Panc1 (cell line): Measurements from ENCODE around the gene COPZ1. TPM values are rescaled to one million over a fixed set of nuclear protein-coding genes. Genes with fewer than 3 reads are reported as not detected.

Experiments
- ATAC-seq: fragments of 200-7000 bp; cut with Tn5 transposase; 2 replicates; pipeline ENCODE4 v1.9.1; 2020; ENCODE audit warnings: mild to moderate bottlenecking, moderate library complexity
- BruUV-seq: library from RNA; stranded (reverse); fragments of 400-500 nt; replicated peaks from 2 replicates; lab custom pipeline; 2021; lab: Mats Ljungman, UMichigan
- CTCF ChIA-PET: fragments of 300-600 bp; sonication (Branson Sonifier 250); formaldehyde crosslinking; loops from one replicate; lab custom pipeline; 2022; ENCODE audit warnings: antibody characterized with exemption; lab: Charles Lee
- POLR2A ChIA-PET: fragments of 300-600 bp; sonication (Branson Sonifier 250); formaldehyde crosslinking; loops from one replicate; lab custom pipeline; 2022; ENCODE audit warnings: antibody characterized with exemption; lab: Charles Lee
- DNase-seq: peaks from one replicate; pipeline ENCODE4 v3.0.0-alpha.2; 2010; ENCODE audit warnings: low read depth, low spot score
- H3K27ac ChIP-seq: 2 replicates; pipeline ENCODE4 v1.5.1; 2011; ENCODE audit warnings: mild to moderate bottlenecking, low read length, inconsistent platforms
- H3K27me3 ChIP-seq: fragments of 200-500 bp; sonication (Bioruptor generic); 2 replicates; pipeline ENCODE4 v1.6.0; 2014; ENCODE audit warnings: low read length, inconsistent platforms; ENCODE audit not compliant: control insufficient read depth, insufficient read depth
- H3K36me3 ChIP-seq: fragments of 200-500 bp; sonication (Bioruptor generic); 2 replicates; pipeline ENCODE4 v1.5.1; 2014; ENCODE audit warnings: inconsistent platforms, mild to moderate bottlenecking, low read length, moderate library complexity; ENCODE audit not compliant: control insufficient read depth, insufficient read depth
- H3K4me1 ChIP-seq: 2 replicates; pipeline ENCODE4 v1.5.1; 2011; ENCODE audit warnings: inconsistent platforms, mild to moderate bottlenecking, low read length, moderate library complexity; ENCODE audit not compliant: control insufficient read depth, insufficient read depth
- H3K4me3 ChIP-seq, 2 experiments: 2 replicates each; pipeline ENCODE4 v1.5.1; 2011 to 2012; ENCODE audit warnings: low read depth in 2 of 2, low read length in 2 of 2, mild to moderate bottlenecking in 2 of 2, inconsistent platforms in 1 of 2, moderate library complexity in 1 of 2
- H3K9me3 ChIP-seq: fragments of 200-500 bp; sonication (Bioruptor generic); 2 replicates; pipeline ENCODE4 v1.5.1; 2014; ENCODE audit warnings: low read depth, mild to moderate bottlenecking, inconsistent platforms, low read length, moderate library complexity; ENCODE audit not compliant: control insufficient read depth, insufficient read depth
- CTCF ChIP-seq: fragments of 450-650 bp; IDR thresholded peaks from 2 replicates; pipeline ENCODE4 v1.5.1; 2017; ENCODE audit warnings: mild to moderate bottlenecking
- POLR2AphosphoS5 ChIP-seq: IDR thresholded peaks from 2 replicates; pipeline ENCODE4 v1.6.1; 2012; ENCODE audit warnings: mild to moderate bottlenecking, low read depth, low read length, moderate library complexity
- REST ChIP-seq, 2 experiments: IDR thresholded peaks; 2 replicates each; pipeline ENCODE4 v1.6.1; 2011 to 2012; ENCODE audit warnings: low read depth in 2 of 2, control low read depth in 1 of 2, low read length in 1 of 2, mild to moderate bottlenecking in 1 of 2, moderate library complexity in 1 of 2; ENCODE audit not compliant: insufficient read depth in 1 of 2
- SIN3A ChIP-seq: IDR thresholded peaks from 2 replicates; pipeline ENCODE4 v1.6.1; 2012; ENCODE audit warnings: low read depth, mild to moderate bottlenecking, low read length, moderate library complexity, borderline replicate concordance; ENCODE audit not compliant: insufficient read depth
- TCF7L2 ChIP-seq: IDR thresholded peaks from 2 replicates; pipeline ENCODE4 v1.6.1; 2011; ENCODE audit warnings: mild to moderate bottlenecking, low read depth, low read length, inconsistent platforms
- in situ Hi-C: cut with HindIII; loops from 2 replicates; pipeline ENCODE4 v1.10.0; 2016; ENCODE audit warnings: low sequenced_read_pairs, low pct_unique_long_range_greater_than_20kb
- intact Hi-C: fragments of 100-400 bp; cut with micrococcal nuclease; formaldehyde crosslinking; loops from one replicate; pipeline ENCODE4 v1.10.0; 2022; ENCODE audit not compliant: unreplicated experiment
- total RNA-seq: library from RNA; stranded (reverse); gene quantifications from one replicate; pipeline ENCODE4 v1.2.1, GENCODE V29; 2021; ENCODE audit not compliant: unreplicated experiment

The COPZ1 gene
- total RNA-seq, 1 experiment from 2014 or later: 175 TPM

- no TSS peak for BruUV-seq
- intact Hi-C loops: no loop called here
- H3K36me3 ChIP-seq: no peaks in the 10 kb centered on the region; the same call in 1 of the 2 replicates
- in situ Hi-C loops: no loop called here
- no peak overlapping the region for H3K4me3 ChIP-seq
- POLR2A ChIA-PET: no interaction called here
- no peaks in the 10 kb centered on the region for H3K27me3 ChIP-seq
- no peak overlapping the region for H3K27ac ChIP-seq
- peaks cover 31% of the 10 kb centered on the region for H3K4me1 ChIP-seq
- no peaks in the 10 kb centered on the region for H3K9me3 ChIP-seq
- CTCF ChIA-PET: interaction anchor here (0.5 kb wide), 1 partner anchor 29 kb away, joined by 3 read pairs; no protein-coding TSS in a partner anchor
- no peak for ATAC-seq
- DNase-seq: no peak
- TF ChIP-seq TCF7L2: no peak
- no peak; the same call in 1 of the 2 replicates for TF ChIP-seq CTCF
- no peak for TF ChIP-seq POLR2AphosphoS5
- no peak for TF ChIP-seq SIN3A
These were observed 30.3 kb downstream of the COPZ1 start for GRCh38 chr12:54355104-54355815.

- H3K36me3 ChIP-seq: no peaks in the 10 kb centered on the region; the same call in 1 of the 2 replicates
- H3K4me3 ChIP-seq: no peak overlapping the region
- ChIA-PET CTCF (interaction anchor here (0.5 kb wide), 1 partner anchor 104 kb away, joined by 7 read pairs; no protein-coding TSS in a partner anchor), POLR2A (no interaction called here)
- no TSS peak for BruUV-seq
- H3K27ac ChIP-seq: no peak overlapping the region
- no peaks in the 10 kb centered on the region for H3K27me3 ChIP-seq
- no peak for ATAC-seq
- in situ Hi-C loops: no loop called here
- no peaks in the 10 kb centered on the region for H3K9me3 ChIP-seq
- DNase-seq: no peak
- peaks cover 37% of the 10 kb centered on the region for H3K4me1 ChIP-seq
- no peak for TF ChIP-seq TCF7L2
- TF ChIP-seq CTCF: no peak
- TF ChIP-seq REST (IDR thresholded peaks at IDR 0.05; ENCODE audit: insufficient read depth in 1 of 2, low read depth in 2 of 2, low read length in 1 of 2): no peak
- no peak for TF ChIP-seq SIN3A
- no peak for TF ChIP-seq POLR2AphosphoS5
- intact Hi-C loops: no loop called here
These were observed 31.3 kb downstream of the COPZ1 start for GRCh38 chr12:54356228-54356627.
